GM23338 (cell line): ENCODE results near the gene OR10D3. TPM values are rescaled to one million over a fixed set of nuclear protein-coding genes. Genes with fewer than 3 reads are reported as not detected.

Experiments
- ATAC-seq: fragments of 200-7000 bp; cut with Tn5 transposase; 3 replicates; pipeline ENCODE4 v1.9.1; 2020
- DNase-seq: peaks from one replicate; pipeline ENCODE4 v3.0.0-alpha.2; 2015; ENCODE audit warnings: low spot score
- H2AFZ ChIP-seq: fragments of 200-600 bp; sonication (generic); 2 replicates; pipeline ENCODE4 v1.8.0; 2016; ENCODE audit warnings: antibody characterized with exemption, mild to moderate bottlenecking, moderate library complexity
- H3F3A ChIP-seq: fragments of 200-600 bp; sonication (generic); replicated peaks from 2 replicates; pipeline ENCODE4 v1.8.0; 2017; ENCODE audit warnings: antibody characterized with exemption, mixed run types, low read depth
- H3K27ac ChIP-seq: fragments of 200-600 bp; sonication (generic); 2 replicates; pipeline ENCODE4 v1.6.1; 2016; ENCODE audit warnings: low read depth
- H3K27me3 ChIP-seq: fragments of 200-600 bp; sonication (generic); 2 replicates; pipeline ENCODE4 v1.8.0; 2016; ENCODE audit warnings: mild to moderate bottlenecking, mixed run types, moderate library complexity; ENCODE audit not compliant: insufficient read depth
- H3K36me3 ChIP-seq: fragments of 200-600 bp; sonication (generic); 2 replicates; pipeline ENCODE4 v1.8.0; 2016; ENCODE audit warnings: mild to moderate bottlenecking; ENCODE audit not compliant: insufficient read depth
- H3K4me1 ChIP-seq: fragments of 200-600 bp; sonication (generic); 2 replicates; pipeline ENCODE4 v1.8.0; 2016; ENCODE audit warnings: mild to moderate bottlenecking, moderate library complexity; ENCODE audit not compliant: insufficient read depth
- H3K4me2 ChIP-seq: fragments of 200-600 bp; sonication (generic); 2 replicates; pipeline ENCODE4 v1.7.1; 2017; ENCODE audit warnings: mixed run types
- H3K4me3 ChIP-seq: fragments of 200-600 bp; sonication (generic); 2 replicates; pipeline ENCODE4 v1.6.1; 2016; ENCODE audit warnings: mixed run types
- H3K79me2 ChIP-seq: fragments of 200-600 bp; sonication (generic); replicated peaks from 2 replicates; pipeline ENCODE4 v1.8.0; 2017; ENCODE audit warnings: mild to moderate bottlenecking; ENCODE audit not compliant: insufficient read depth
- H3K9me2 ChIP-seq: fragments of 200-600 bp; sonication (generic); 2 replicates; pipeline ENCODE4 v1.8.0; 2017; ENCODE audit not compliant: insufficient read depth
- H4K20me1 ChIP-seq: fragments of 200-600 bp; sonication (generic); replicated peaks from 2 replicates; pipeline ENCODE4 v1.8.0; 2017; ENCODE audit warnings: mild to moderate bottlenecking; ENCODE audit not compliant: insufficient read depth
- H3K27ac Mint-ChIP-seq: 2 replicates; pipeline ENCODE4 v1.8.0; 2020; ENCODE audit warnings: inconsistent platforms, mild to moderate bottlenecking, moderate library complexity, mixed read lengths
- H3K27me3 Mint-ChIP-seq: 3 replicates; pipeline ENCODE4 v1.8.0; 2022; ENCODE audit warnings: low read depth, mild to moderate bottlenecking, moderate library complexity, mixed read lengths, inconsistent platforms; ENCODE audit not compliant: insufficient read depth, poor library complexity
- H3K36me3 Mint-ChIP-seq: 3 replicates; pipeline ENCODE4 v1.8.0; 2021; ENCODE audit warnings: low read depth, mild to moderate bottlenecking, inconsistent platforms, moderate library complexity, mixed read lengths
- H3K4me1 Mint-ChIP-seq: 3 replicates; pipeline ENCODE4 v1.8.0; 2020; ENCODE audit warnings: mild to moderate bottlenecking, inconsistent platforms, mixed read lengths
- H3K4me3 Mint-ChIP-seq: 3 replicates; pipeline ENCODE4 v1.8.0; 2021; ENCODE audit warnings: moderate library complexity, mild to moderate bottlenecking, inconsistent platforms, mixed read lengths
- H3K9me3 Mint-ChIP-seq: 3 replicates; pipeline ENCODE4 v1.8.0; 2020; ENCODE audit warnings: moderate library complexity, mild to moderate bottlenecking, inconsistent platforms, mixed read lengths
- JUNB ChIP-seq: IDR thresholded peaks from one replicate; pipeline ENCODE4 v1.6.1; 2016; ENCODE audit warnings: antibody characterized with exemption; ENCODE audit not compliant: unreplicated experiment
- NANOG ChIP-seq: IDR thresholded peaks from 2 replicates; pipeline ENCODE4 v1.6.1; 2016; ENCODE audit warnings: antibody characterized with exemption, borderline replicate concordance
- STAT1 ChIP-seq: IDR thresholded peaks from one replicate; pipeline ENCODE4 v1.6.1; 2016; ENCODE audit warnings: antibody characterized with exemption; ENCODE audit not compliant: unreplicated experiment
- polyA plus RNA-seq: library from polyadenylated mRNA; unstranded; fragments of >200 nt; fragmentation: Nextera tagmentation; extraction: Ambion mirVana; gene quantifications from 2 replicates; pipeline ENCODE4 v1.2.1, GENCODE V29; 2016
- total RNA-seq: library from RNA; depleted of rRNA; stranded (reverse); fragments of >200 nt; shearing (Covaris generic); gene quantifications from 2 replicates; pipeline ENCODE4 v1.2.3, GENCODE V29; 2014
- TF ChIP-seq, protein P1 (sequence below): fragments of 250-450 bp; sonication (Bioruptor Pico); IDR thresholded peaks from 2 replicates; pipeline ENCODE4 v1.5.0; 2020; ENCODE audit warnings: mild to moderate bottlenecking, moderate library complexity
- TF ChIP-seq, protein P2 (sequence below): IDR thresholded peaks from 2 replicates; pipeline ENCODE4 v1.6.1; 2016; ENCODE audit warnings: antibody characterized with exemption
- TF ChIP-seq, protein P3 (sequence below): IDR thresholded peaks from one replicate; pipeline ENCODE4 v1.6.1; 2018; ENCODE audit warnings: antibody characterized with exemption; ENCODE audit not compliant: unreplicated experiment
- TF ChIP-seq, protein P4 (sequence below), 2 experiments: fragments of 200-600 bp in 1 of 2; sonication (generic) in 1 of 2; conservative IDR thresholded peaks; 2 replicates each; pipeline versions ENCODE4 v1.5.1 to v1.6.1; 2016 to 2017; ENCODE audit warnings: antibody characterized with exemption in 2 of 2, low read depth in 2 of 2, mild to moderate bottlenecking in 2 of 2, moderate library complexity in 1 of 2

OR10D3 gene
- total and polyA plus RNA-seq, 2 experiments from 2014 or later = not detected

DNA sequence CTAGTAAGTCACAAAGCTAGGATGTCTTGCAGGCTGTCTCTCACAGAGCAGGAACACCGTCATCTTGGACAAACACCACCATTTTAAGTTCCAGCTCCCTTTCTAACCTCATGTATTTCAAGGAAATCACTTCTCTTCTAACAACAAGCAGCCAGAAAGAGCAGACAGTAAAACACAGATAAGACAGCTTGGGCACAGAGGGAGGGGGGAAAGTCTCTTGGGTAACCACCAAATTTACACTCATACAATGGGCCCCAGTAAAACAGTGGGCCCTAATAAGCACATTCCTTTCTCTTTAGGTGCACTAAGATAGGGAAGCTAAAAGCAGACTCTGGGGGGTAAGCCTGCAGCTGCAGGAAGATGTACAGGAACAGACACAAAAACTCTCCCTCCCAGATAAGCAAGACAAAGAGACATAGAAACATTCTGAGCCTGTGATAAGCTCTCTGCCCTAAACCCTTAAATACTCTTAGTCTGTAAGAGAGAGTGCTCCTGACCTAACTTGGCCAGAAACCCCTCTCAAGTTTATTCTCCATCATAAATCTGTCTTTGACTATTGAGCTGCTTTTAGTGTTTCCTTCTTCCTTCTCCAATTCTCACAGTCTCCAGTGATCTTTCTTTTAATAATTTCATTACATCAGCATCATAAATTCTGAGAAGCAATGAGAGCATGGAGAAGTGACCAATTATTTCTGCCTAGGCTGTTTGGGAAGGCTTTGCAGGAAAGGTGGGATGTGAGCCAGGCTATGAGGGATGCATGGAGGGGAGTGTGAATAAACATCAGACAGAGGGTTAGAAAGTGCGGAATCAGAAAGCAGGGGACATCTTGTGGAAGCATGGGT is 7.4 kb downstream of the OR10D3 start (continued):
- TF ChIP-seq, protein P1, sequence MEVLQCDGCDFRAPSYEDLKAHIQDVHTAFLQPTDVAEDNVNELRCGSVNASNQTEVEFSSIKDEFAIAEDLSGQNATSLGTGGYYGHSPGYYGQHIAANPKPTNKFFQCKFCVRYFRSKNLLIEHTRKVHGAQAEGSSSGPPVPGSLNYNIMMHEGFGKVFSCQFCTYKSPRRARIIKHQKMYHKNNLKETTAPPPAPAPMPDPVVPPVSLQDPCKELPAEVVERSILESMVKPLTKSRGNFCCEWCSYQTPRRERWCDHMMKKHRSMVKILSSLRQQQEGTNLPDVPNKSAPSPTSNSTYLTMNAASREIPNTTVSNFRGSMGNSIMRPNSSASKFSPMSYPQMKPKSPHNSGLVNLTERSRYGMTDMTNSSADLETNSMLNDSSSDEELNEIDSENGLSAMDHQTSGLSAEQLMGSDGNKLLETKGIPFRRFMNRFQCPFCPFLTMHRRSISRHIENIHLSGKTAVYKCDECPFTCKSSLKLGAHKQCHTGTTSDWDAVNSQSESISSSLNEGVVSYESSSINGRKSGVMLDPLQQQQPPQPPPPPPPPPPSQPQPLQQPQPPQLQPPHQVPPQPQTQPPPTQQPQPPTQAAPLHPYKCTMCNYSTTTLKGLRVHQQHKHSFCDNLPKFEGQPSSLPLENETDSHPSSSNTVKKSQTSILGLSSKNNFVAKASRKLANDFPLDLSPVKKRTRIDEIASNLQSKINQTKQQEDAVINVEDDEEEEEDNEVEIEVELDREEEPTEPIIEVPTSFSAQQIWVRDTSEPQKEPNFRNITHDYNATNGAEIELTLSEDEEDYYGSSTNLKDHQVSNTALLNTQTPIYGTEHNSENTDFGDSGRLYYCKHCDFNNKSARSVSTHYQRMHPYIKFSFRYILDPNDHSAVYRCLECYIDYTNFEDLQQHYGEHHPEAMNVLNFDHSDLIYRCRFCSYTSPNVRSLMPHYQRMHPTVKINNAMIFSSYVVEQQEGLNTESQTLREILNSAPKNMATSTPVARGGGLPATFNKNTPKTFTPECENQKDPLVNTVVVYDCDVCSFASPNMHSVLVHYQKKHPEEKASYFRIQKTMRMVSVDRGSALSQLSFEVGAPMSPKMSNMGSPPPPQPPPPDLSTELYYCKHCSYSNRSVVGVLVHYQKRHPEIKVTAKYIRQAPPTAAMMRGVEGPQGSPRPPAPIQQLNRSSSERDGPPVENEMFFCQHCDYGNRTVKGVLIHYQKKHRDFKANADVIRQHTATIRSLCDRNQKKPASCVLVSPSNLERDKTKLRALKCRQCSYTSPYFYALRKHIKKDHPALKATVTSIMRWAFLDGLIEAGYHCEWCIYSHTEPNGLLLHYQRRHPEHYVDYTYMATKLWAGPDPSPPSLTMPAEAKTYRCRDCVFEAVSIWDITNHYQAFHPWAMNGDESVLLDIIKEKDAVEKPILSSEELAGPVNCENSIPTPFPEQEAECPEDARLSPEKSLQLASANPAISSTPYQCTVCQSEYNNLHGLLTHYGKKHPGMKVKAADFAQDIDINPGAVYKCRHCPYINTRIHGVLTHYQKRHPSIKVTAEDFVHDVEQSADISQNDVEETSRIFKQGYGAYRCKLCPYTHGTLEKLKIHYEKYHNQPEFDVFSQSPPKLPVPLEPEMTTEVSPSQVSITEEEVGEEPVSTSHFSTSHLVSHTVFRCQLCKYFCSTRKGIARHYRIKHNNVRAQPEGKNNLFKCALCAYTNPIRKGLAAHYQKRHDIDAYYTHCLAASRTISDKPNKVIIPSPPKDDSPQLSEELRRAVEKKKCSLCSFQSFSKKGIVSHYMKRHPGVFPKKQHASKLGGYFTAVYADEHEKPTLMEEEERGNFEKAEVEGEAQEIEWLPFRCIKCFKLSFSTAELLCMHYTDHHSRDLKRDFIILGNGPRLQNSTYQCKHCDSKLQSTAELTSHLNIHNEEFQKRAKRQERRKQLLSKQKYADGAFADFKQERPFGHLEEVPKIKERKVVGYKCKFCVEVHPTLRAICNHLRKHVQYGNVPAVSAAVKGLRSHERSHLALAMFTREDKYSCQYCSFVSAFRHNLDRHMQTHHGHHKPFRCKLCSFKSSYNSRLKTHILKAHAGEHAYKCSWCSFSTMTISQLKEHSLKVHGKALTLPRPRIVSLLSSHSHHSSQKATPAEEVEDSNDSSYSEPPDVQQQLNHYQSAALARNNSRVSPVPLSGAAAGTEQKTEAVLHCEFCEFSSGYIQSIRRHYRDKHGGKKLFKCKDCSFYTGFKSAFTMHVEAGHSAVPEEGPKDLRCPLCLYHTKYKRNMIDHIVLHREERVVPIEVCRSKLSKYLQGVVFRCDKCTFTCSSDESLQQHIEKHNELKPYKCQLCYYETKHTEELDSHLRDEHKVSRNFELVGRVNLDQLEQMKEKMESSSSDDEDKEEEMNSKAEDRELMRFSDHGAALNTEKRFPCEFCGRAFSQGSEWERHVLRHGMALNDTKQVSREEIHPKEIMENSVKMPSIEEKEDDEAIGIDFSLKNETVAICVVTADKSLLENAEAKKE (CRISPR knock-in tag) = no peak
- no peak for TF ChIP-seq JUNB

DNA sequence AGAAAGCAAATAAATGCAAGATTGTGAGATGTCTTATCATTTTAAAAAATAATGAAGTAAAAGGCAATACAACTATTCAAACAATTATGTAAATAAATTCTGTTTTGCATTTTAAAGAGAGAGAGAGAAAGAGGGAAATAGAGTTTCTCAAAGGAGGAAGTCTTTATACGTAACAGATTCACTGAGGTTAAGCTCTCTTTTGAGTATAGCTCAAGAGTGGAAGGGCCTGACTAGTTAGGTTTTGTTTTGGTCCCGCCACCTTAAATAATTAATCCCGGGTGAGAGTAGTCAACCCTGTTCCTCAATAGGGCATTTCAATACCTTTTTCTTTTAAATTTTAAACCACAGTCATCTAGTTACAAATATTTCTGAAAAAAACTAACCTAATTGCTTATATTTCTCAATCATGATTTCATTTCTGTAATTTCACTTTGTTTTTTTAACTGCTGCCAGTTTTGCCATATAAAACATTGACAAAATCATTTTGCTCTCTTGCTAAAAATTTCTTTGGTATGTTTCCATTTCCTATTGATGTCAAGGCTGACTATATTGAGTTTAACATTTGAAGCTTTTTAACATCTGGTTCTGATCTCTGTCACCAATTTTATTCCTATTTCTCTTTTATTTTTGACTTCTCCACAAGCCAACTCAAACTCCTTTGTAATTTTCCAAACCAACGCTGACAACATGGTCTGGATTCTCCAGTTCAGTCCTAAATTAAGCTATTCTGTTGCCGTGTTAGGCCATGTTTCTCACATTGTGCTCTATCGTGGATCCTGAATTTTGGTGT is 10.3 kb downstream of the OR10D3 start:
- no peaks in the 10 kb centered on the region for H3K9me3 Mint-ChIP-seq
- Histone ChIP-seq H3K79me2 (no peaks in the 10 kb centered on the region), H3K4me1 (peaks cover 28% of the 10 kb centered on the region), H3K27me3 (peaks cover 39% of the 10 kb centered on the region), H3K36me3 (no peaks in the 10 kb centered on the region), H3F3A (no peaks in the 10 kb centered on the region), H3K4me3 (no peak overlapping the region), H3K4me2 (no peak overlapping the region), H4K20me1 (no peaks in the 10 kb centered on the region), H3K9me2 (no peaks in the 10 kb centered on the region), H2AFZ (no peak overlapping the region), H3K27ac (no peak overlapping the region)
- H3K36me3 Mint-ChIP-seq = no peaks in the 10 kb centered on the region
- H3K4me1 Mint-ChIP-seq = peaks cover 34% of the 10 kb centered on the region
- TF ChIP-seq NANOG (no peak), JUNB (no peak), STAT1 (no peak)
- TF ChIP-seq, protein P2, sequence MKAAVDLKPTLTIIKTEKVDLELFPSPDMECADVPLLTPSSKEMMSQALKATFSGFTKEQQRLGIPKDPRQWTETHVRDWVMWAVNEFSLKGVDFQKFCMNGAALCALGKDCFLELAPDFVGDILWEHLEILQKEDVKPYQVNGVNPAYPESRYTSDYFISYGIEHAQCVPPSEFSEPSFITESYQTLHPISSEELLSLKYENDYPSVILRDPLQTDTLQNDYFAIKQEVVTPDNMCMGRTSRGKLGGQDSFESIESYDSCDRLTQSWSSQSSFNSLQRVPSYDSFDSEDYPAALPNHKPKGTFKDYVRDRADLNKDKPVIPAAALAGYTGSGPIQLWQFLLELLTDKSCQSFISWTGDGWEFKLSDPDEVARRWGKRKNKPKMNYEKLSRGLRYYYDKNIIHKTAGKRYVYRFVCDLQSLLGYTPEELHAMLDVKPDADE = no peak
- TF ChIP-seq, protein P3, sequence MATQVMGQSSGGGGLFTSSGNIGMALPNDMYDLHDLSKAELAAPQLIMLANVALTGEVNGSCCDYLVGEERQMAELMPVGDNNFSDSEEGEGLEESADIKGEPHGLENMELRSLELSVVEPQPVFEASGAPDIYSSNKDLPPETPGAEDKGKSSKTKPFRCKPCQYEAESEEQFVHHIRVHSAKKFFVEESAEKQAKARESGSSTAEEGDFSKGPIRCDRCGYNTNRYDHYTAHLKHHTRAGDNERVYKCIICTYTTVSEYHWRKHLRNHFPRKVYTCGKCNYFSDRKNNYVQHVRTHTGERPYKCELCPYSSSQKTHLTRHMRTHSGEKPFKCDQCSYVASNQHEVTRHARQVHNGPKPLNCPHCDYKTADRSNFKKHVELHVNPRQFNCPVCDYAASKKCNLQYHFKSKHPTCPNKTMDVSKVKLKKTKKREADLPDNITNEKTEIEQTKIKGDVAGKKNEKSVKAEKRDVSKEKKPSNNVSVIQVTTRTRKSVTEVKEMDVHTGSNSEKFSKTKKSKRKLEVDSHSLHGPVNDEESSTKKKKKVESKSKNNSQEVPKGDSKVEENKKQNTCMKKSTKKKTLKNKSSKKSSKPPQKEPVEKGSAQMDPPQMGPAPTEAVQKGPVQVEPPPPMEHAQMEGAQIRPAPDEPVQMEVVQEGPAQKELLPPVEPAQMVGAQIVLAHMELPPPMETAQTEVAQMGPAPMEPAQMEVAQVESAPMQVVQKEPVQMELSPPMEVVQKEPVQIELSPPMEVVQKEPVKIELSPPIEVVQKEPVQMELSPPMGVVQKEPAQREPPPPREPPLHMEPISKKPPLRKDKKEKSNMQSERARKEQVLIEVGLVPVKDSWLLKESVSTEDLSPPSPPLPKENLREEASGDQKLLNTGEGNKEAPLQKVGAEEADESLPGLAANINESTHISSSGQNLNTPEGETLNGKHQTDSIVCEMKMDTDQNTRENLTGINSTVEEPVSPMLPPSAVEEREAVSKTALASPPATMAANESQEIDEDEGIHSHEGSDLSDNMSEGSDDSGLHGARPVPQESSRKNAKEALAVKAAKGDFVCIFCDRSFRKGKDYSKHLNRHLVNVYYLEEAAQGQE = no peak
- TF ChIP-seq, protein P4, sequence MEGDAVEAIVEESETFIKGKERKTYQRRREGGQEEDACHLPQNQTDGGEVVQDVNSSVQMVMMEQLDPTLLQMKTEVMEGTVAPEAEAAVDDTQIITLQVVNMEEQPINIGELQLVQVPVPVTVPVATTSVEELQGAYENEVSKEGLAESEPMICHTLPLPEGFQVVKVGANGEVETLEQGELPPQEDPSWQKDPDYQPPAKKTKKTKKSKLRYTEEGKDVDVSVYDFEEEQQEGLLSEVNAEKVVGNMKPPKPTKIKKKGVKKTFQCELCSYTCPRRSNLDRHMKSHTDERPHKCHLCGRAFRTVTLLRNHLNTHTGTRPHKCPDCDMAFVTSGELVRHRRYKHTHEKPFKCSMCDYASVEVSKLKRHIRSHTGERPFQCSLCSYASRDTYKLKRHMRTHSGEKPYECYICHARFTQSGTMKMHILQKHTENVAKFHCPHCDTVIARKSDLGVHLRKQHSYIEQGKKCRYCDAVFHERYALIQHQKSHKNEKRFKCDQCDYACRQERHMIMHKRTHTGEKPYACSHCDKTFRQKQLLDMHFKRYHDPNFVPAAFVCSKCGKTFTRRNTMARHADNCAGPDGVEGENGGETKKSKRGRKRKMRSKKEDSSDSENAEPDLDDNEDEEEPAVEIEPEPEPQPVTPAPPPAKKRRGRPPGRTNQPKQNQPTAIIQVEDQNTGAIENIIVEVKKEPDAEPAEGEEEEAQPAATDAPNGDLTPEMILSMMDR (conservative IDR thresholded peaks at IDR 0.05; ENCODE audit: low read depth in 2 of 2) = no peak
- no peak; the same call in 2 of the 3 replicates for ATAC-seq
- no peak overlapping the region for H3K4me3 Mint-ChIP-seq
- DNase-seq = peak; percentile 17
- peaks cover 22% of the 10 kb centered on the region for H3K27me3 Mint-ChIP-seq
- H3K27ac Mint-ChIP-seq = no peak overlapping the region
